Cardiac fibroblast (primary cell): Measurements from ENCODE around the gene NPTN.

Experiments
- DNase-seq, 2 donors: peaks; one replicate each; pipeline versions ENCODE4 v3.0.0 to v3.0.0-alpha.2; 2010; ENCODE audit warnings: low read depth in 2 of 2
- H3K4me3 ChIP-seq, 2 donors: replicated peaks in 1 of 2; 1 replicate in 1 of 2; 2 replicates in 1 of 2; pipeline ENCODE4 v1.5.1; 2011; ENCODE audit warnings: low read depth in 2 of 2, low read length in 2 of 2, mild to moderate bottlenecking in 2 of 2, moderate library complexity in 1 of 2
- TF ChIP-seq, protein P1 (sequence below): IDR thresholded peaks from one replicate; pipeline ENCODE4 v1.5.1; 2011; ENCODE audit warnings: low read depth, mild to moderate bottlenecking, low read length, inconsistent platforms

NPTN gene

GRCh38 chr15:73679180-73679579, 46.0 kb upstream of the NPTN start:
- no peak for DNase-seq
- no peak overlapping the region for H3K4me3 ChIP-seq
- TF ChIP-seq, protein P1, sequence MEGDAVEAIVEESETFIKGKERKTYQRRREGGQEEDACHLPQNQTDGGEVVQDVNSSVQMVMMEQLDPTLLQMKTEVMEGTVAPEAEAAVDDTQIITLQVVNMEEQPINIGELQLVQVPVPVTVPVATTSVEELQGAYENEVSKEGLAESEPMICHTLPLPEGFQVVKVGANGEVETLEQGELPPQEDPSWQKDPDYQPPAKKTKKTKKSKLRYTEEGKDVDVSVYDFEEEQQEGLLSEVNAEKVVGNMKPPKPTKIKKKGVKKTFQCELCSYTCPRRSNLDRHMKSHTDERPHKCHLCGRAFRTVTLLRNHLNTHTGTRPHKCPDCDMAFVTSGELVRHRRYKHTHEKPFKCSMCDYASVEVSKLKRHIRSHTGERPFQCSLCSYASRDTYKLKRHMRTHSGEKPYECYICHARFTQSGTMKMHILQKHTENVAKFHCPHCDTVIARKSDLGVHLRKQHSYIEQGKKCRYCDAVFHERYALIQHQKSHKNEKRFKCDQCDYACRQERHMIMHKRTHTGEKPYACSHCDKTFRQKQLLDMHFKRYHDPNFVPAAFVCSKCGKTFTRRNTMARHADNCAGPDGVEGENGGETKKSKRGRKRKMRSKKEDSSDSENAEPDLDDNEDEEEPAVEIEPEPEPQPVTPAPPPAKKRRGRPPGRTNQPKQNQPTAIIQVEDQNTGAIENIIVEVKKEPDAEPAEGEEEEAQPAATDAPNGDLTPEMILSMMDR, result no peak

DNA sequence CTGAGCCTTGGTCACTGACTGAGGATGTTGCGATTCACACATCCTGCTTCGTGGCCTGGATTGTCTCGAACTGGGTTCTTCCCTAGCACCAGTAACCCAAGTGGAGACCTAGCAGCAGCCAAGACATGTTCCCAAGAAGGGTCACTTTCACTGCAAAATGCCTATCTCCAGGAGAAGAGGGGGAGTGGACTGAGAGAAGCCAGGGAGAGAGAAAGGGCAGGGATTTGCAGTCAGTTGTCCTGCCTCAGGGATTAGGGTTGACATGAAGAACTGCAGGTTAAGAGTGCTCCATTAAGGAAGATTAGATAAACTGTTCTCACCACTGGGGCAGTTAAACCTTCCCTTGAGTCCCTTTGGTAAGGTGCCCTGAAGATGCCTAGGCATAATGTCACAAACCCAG, 45.3 kb upstream of the NPTN start:
- no peak for DNase-seq
- TF ChIP-seq, protein P1, result no peak
- H3K4me3 ChIP-seq, result no peak overlapping the region

DNA sequence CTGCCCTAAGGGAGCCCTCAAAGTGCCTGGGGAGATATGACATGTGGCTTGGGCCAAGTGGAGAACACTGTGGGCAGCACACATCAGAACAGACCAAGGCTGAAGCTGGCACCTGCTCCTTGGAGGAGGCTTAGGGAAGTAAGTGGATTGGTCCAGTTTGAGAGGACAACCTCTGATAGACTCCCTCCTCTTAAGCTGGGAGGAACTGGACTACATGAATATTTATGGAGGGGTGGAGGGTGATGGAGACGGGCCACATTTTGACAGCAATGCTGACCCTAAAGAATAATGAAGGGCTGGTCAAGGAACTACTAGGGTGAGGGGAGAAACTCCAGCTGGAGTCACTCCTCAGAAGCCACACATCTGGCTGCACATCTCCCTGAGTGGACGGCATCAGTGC, 44.5 kb upstream of the NPTN start:
- TF ChIP-seq, protein P1, result no peak
- H3K4me3 ChIP-seq, result no peak overlapping the region
- DNase-seq, result no peak

DNA sequence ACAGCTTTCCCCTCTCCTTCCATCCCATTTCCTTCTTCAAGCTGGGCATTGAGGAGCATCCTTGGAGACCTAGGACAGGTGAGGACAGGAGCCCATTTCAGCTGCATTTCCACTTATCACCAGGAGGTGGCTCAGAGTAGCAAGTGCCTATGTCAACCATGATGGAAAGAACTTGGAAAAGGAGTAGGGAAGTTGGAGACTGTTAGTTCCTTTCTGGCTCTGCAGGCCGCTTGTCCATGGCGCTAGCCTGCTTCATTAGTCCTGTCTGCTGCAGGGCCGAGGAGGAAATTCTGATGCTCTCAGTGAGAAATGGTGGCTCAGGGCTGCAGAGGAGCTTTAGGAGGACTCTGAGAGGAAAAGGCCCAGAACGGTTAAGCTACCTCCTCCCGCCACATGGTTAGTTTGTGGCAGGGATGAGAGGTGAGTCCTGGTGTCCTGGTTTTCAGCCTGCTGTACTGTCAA, 44.0 kb upstream of the NPTN start:
- no peak overlapping the region for H3K4me3 ChIP-seq
- TF ChIP-seq, protein P1, result peak; percentile 88
- DNase-seq, result peak; percentile 78 to 82

DNA sequence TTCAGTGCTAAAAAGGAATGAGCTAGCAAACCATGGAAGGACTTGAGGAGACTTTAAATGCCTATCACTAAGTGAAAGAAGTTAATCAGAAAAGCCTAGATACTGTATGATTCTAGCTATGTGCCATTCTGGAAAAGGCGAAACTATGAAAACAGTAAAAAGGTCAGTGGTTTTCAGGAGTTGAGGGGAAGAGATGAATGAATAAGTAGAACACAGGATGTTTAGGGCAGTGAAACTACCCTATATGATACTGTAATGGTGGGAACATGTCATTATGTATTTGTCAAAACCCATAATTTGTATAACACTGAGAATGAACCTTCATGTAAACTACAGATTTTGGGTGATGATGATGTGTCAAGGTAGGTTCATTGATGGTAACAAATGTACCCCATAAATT, 41.4 kb upstream of the NPTN start:
- no peak overlapping the region for H3K4me3 ChIP-seq
- TF ChIP-seq, protein P1, result no peak
- DNase-seq, result no peak

GRCh38 chr15:73660455-73660854, 27.3 kb upstream of the NPTN start:
- DNase-seq, result no peak
- H3K4me3 ChIP-seq, result no peak overlapping the region
- TF ChIP-seq, protein P1, result no peak

DNA sequence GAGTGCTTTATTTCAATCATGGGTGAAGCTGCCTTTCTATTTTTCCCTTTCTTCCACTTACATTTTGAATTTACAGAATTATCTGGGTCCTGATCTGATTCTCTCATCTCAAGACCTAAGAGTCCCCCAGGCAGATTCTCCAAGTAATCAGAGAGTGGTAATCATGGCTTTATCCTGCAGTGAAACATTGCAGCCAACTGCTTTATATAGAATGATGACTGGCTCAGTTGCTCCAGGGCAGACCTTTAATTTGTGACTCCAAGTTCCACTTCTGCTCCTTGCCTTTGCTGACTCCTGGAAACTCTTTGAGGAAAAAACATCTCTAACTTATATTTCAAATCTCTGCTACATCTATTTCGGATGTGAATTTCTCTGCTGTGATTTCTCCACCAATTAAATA, 25.5 kb upstream of the NPTN start:
- TF ChIP-seq, protein P1, result no peak
- H3K4me3 ChIP-seq, result no peak overlapping the region
- no peak for DNase-seq
